GM11168 (cell line): ENCODE results near the gene CPNE5.
"Not testable (repeated sequence)": the region's sequence is repeated elsewhere in the genome, so short reads cannot be mapped to it uniquely, and the experiment has no call there.

ENCODE experiments used
- in situ Hi-C: fragments of 300-500 bp; cut with MboI; formaldehyde crosslinking; loops from one replicate; pipeline ENCODE4 v1.12.0; 2022; ENCODE audit warnings: low sequenced_read_pairs; ENCODE audit not compliant: unreplicated experiment

Gene CPNE5

GRCh38 chr6:36818756-36819155 lies 20.5 kb downstream of the CPNE5 start:
- in situ Hi-C loops, result no loop called here

- in situ Hi-C loops, result no loop called here
Observed at GRCh38 chr6:36817847-36818246, 21.4 kb downstream of the CPNE5 start.

- in situ Hi-C loops, result no loop called here
Observed at GRCh38 chr6:36817176-36817817, 21.9 kb downstream of the CPNE5 start.

GRCh38 chr6:36815962-36816735 lies 23.1 kb downstream of the CPNE5 start:
- in situ Hi-C loops, result no loop called here

GRCh38 chr6:36814249-36814648 lies 25.0 kb downstream of the CPNE5 start:
- in situ Hi-C loops, result no loop called here

GRCh38 chr6:36813526-36813925 lies 25.7 kb downstream of the CPNE5 start:
- in situ Hi-C loops, result no loop called here

GRCh38 chr6:36813047-36813446 lies 26.2 kb downstream of the CPNE5 start:
- in situ Hi-C loops, result not testable (repeated sequence)

GRCh38 chr6:36809941-36810803 lies 29.1 kb downstream of the CPNE5 start:
- in situ Hi-C loops, result no loop called here

- in situ Hi-C loops, result no loop called here
Observed at GRCh38 chr6:36809156-36809555, 30.1 kb downstream of the CPNE5 start.

GRCh38 chr6:36808634-36809033 lies 30.6 kb downstream of the CPNE5 start:
- in situ Hi-C loops, result no loop called here

GRCh38 chr6:36807750-36808149 lies 31.5 kb downstream of the CPNE5 start:
- in situ Hi-C loops, result no loop called here

- in situ Hi-C loops, result no loop called here
Observed at GRCh38 chr6:36807143-36807542, 32.1 kb downstream of the CPNE5 start.

GRCh38 chr6:36805917-36806316 lies 33.3 kb downstream of the CPNE5 start:
- in situ Hi-C loops, result no loop called here

GRCh38 chr6:36805096-36805797 lies 34.0 kb downstream of the CPNE5 start:
- in situ Hi-C loops, result no loop called here

- in situ Hi-C loops, result no loop called here
Observed at GRCh38 chr6:36804563-36804962, 34.7 kb downstream of the CPNE5 start.

- in situ Hi-C loops, result no loop called here
Observed at GRCh38 chr6:36803908-36804307, 35.3 kb downstream of the CPNE5 start.

GRCh38 chr6:36803482-36803881 lies 35.8 kb downstream of the CPNE5 start:
- in situ Hi-C loops, result no loop called here

- in situ Hi-C loops, result no loop called here
Observed at GRCh38 chr6:36800223-36801076, 38.8 kb downstream of the CPNE5 start.

GRCh38 chr6:36798852-36799251 lies 40.4 kb downstream of the CPNE5 start:
- in situ Hi-C loops, result no loop called here
